Tibial nerve (tissue), 3 donors: ENCODE measurements around the gene USP53.

Source experiments
- CTCF ChIP-seq, 5 experiments: fragments of 200-600 bp in 3 of 5; fragments of 450-650 bp in 2 of 5; sonication (generic) in 3 of 5; IDR thresholded peaks; one replicate each; pipeline ENCODE4 v1.5.1; 2016 to 2019; ENCODE audit warnings: antibody characterized with exemption in 5 of 5, mild to moderate bottlenecking in 3 of 5, moderate library complexity in 2 of 5
- POLR2A ChIP-seq, 2 donors: fragments of 450-650 bp; IDR thresholded peaks; one replicate each; pipeline ENCODE4 v1.6.1; 2017; ENCODE audit warnings: antibody characterized with exemption in 2 of 2, mild to moderate bottlenecking in 2 of 2, moderate library complexity in 2 of 2

GRCh38 chr4:119184128-119184527 is 28.4 kb upstream of the USP53 start:
- no peak for TF ChIP-seq POLR2A (IDR thresholded peaks at IDR 0.05)
- TF ChIP-seq CTCF (IDR thresholded peaks at IDR 0.05): no peak
